ENCODE measurements around the gene CT47B1.
"Not testable (repeated sequence)": the region's sequence is repeated elsewhere in the genome, so short reads cannot be mapped to it uniquely, and the experiment has no call there.

Gene CT47B1

GRCh38 chrX:120875766-120876165 lies at the start of gene CT47B1:
Gene CT47B1 (minus strand): TSS chrX:120875866. CDS start chrX:120875670, 196 bp downstream.
- not testable (repeated sequence) for DNase-seq (ENCODE audit: low spot score)

- no peak for DNase-seq (ENCODE audit: low spot score)
Measured at GRCh38 chrX:120874678-120875557, 748 bp downstream of the CT47B1 start.

- no peak for DNase-seq (ENCODE audit: low spot score)
Measured at GRCh38 chrX:120857240-120857639, 18.4 kb downstream of the CT47B1 start.

GRCh38 chrX:120840827-120841226 lies 34.8 kb downstream of the CT47B1 start:
- DNase-seq (ENCODE audit: low spot score): no peak

- DNase-seq (ENCODE audit: low spot score): no peak
Measured at GRCh38 chrX:120839491-120839890, 36.2 kb downstream of the CT47B1 start.

- not testable (repeated sequence) for DNase-seq (ENCODE audit: low spot score)
Measured at GRCh38 chrX:120827213-120827612, 48.5 kb downstream of the CT47B1 start.

GRCh38 chrX:120825146-120825545 lies 50.5 kb downstream of the CT47B1 start:
- no peak for DNase-seq (ENCODE audit: low spot score)

- no peak for DNase-seq (ENCODE audit: low spot score)
Measured at GRCh38 chrX:120824021-120824420, 51.6 kb downstream of the CT47B1 start.

GRCh38 chrX:120823556-120823955 lies 52.1 kb downstream of the CT47B1 start:
- DNase-seq (ENCODE audit: low spot score): no peak

Measured in pons (tissue), 1 donor.